Measurements from ENCODE around the gene ZNF580.
A peak's percentile ranks its signal among the peaks of the same experiment; 100 is the strongest.

ZNF580 gene

DNA sequence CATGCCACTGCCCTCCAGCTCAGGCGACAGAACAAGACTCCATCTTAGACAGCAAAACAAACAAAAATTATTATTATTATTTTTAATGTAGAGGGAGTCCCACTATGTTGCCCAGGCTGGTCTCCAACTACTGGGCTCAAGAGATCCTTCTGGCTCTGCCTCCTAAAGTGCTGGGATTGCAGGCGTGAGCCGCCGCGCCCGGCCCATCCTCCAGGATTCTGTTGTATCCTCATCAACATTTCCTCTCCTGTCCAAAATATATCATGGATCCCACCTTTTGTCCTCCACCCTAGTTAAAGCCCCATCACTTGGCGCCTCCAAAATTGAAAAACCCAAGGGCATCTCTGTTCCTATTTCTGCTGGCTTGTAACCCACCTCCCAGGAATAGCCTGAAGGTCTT is 17.7 kb upstream of the ZNF580 start:
- DNase-seq (ENCODE audit: low read depth in 2 of 2): no peak

DNA sequence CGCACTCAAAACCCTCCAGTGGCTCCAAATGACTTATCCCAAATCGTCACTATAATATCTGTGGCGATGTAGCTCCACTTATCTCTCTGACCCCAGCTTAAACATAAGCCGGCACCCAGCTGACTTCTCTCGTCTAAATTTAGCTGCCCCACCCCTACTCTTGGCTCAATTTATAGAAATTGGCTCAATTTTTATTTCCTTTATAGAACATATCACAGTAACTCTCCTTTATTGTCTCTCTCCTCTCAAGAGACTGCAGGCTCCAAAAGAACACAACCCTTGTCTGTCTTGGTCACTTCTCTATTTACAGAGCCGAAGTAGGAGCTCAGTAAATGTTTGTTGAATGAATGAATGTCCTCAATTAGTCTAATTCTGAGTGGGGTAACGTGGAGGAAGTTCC is 17.2 kb upstream of the ZNF580 start:
- DNase-seq (ENCODE audit: low read depth in 2 of 2): no peak

DNA sequence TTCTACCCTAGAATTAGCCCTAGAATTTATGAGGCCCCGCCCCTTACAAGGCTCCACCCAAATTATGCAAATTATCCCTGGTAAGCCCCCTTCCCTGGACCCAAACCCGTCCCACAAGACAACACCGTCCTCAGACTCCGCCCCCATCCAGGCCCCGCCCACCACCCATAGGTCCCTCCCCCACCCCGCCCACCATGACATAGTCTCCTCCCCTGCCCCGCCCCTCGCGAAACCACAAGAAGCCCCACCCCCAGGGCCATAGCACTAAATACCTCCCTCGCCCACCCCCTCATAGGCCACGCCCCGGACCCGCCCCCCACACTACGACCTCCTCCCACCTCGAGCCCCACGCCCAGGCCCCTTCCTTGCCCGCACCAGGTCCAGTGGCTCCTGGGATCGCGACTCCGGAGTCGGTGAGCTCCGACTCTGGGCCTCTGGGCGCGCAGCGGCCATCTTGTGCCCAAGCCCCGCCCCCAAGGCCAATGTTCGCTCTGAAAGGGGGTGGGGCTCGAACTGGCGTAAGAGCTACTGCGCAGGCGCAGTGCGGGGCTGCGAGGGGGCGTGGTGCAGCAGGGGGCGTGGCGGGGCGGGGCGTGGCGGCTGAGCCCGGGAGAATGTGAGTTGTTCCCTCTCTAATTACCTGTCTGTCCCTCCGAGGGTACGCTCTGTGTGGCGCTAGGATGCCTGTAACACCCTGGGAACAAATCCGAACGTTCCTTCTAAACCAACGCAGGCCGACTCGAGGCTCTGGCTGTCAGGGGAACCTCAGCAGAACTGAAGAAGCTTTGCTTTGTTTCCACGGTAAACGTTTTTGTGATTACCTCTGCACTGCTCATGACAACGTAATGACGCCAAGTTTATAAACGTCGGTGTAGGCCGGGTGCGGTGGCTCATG is 16.4 kb upstream of the ZNF580 start, which contains the start of gene ZNF784:
TSS of gene ZNF784 (minus strand) at position 458 of the 895 bp plus-strand sequence. CDS start at position 453, 5 bp downstream.
- DNase-seq (ENCODE audit: low read depth in 2 of 2): peak; percentile 86 to 92

DNA sequence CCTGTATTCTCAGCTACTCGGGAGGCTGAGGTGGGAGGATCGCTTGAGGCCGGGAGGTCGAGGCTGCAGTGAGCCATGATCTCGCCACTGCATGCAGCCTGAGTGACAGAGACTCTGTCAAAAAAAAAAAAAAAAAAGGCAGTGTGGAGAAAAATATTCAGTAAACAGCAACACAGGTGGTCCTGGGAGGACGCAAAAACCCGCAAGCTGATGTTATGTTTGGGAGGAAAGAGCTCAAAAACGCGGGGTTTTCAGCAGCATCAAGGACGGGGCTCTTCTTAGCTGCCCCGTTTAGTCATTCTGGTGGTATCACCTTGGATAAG is 15.8 kb upstream of the ZNF580 start:
- DNase-seq (ENCODE audit: low read depth in 2 of 2): no peak

DNA sequence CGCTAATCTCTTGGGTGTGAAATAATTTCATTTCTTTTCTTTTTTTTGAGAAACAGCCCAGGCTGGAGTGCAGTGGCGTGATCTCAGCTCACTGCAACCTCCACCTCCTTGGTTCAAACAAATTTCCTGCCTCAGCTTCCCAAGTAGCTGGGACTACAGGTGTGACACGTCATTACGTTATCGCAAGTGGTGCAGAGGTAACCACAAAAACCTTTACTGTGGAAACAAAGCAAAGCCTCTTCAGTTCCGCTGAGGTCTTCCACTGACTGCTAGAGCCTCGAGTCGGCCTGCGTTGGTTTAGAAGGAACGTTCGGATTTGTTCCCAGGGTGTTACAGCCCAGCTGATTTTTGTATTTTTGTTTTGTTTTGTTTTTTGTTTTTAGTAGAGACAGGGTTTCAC is 14.5 kb upstream of the ZNF580 start:
- DNase-seq (ENCODE audit: low read depth in 2 of 2): no peak

DNA sequence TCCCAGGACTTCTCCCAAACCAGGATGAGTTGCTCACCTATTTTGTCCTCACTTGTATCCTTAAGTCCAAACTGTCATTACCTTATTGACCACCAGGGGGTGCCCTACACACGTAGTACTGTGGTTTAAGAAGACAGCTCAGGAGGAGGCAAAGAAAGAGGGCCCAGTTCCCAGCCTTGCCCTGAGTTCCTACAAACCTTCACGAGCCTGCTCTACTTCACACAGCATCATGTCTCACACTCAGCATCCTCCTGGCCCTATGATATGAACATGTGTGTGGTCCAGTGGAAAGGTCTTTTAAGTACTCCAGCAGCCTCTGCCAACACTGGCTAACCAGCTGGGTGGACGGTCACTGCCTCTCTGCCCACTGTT is 8.4 kb upstream of the ZNF580 start:
- DNase-seq (ENCODE audit: low read depth in 2 of 2): peak; percentile 59 to 81

DNA sequence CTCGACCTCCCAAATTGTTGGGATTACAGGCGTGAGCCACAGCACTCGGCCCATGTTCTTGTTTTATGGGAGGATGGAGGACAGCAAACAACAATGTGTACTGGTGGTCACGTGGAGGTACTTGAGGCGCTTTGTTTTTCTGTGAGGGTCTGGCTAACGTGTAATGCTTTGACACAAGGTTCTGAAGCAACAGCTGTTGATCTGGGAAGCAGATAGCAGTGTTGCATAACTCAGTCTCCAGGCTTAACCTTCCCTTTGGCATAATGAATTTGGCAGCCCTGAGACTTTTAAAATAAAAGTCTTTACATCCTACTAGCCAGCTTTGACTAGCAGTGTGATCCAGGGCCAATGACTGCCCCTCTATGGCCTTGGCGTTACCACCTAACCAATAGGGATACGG is 6.9 kb upstream of the ZNF580 start:
- DNase-seq (ENCODE audit: low read depth in 2 of 2): no peak

DNA sequence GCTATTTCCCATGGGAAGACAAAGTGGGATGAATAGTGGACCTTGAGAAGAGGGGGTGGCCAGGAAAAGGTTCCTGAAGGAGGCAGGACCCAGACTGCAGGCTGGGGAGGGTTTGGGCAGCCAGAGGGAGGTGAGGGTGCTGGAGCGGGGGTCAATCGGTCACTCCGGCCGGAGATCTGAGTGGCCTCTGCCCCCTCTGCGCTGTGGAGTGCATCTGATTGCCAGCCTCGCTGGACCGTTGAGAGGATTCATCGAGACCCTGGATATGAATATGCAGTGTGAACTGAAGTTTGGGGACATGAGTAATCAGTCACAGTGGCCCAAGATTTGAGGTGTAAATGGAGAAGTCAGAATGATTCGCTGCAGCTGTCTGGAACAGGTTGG is 5.5 kb upstream of the ZNF580 start:
- DNase-seq (ENCODE audit: low read depth in 2 of 2): no peak

DNA sequence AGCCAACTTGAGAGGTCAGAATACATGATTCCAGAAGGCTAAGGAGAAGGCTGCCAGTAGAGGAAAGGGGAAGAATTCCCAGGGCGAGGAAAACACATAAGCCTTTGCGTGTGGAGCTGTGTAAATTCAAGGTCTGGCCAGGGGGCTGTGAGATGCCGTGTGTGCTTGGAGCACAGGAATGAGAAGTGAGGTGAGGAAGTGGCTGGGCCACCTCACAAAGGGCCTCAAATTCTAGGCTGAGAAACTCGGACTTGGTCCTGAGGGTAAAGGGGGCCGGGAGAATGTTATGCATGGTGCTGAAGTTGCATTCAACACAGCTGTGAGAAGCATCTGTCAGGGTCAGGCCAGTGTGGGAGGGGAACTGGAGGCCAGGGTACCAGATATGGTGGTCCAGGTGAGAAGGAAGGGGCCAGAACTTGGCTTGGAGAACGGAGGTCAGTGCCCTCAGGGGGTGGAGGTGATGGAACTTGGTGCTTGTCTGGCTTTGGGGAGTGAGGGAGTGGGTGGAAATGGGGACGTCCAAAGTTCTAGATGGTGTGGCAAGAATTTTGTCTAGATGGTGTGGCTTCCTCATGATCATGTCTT is 4.9 kb upstream of the ZNF580 start:
- no peak for DNase-seq (ENCODE audit: low read depth in 2 of 2)

DNA sequence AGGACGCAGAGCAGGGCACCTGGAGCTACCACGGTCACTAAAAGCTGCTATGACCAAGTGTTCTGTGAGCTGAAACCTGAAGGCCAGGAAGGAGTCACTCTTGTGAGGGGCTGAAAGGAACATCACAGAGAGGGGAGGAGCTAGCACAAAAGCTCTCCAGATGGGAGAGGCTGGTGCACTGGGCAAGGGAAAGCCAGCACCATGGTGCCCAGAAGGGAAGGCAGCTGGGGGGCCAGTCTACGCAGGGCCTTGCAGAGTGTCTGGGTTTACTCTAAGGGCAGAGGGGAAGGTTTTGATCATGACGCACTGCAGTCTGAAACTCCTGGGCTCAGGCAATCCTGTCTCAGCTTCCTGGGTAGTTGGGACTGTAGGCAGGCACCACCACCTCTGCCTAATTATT is 4.1 kb upstream of the ZNF580 start:
- DNase-seq (ENCODE audit: low read depth in 2 of 2): no peak

DNA sequence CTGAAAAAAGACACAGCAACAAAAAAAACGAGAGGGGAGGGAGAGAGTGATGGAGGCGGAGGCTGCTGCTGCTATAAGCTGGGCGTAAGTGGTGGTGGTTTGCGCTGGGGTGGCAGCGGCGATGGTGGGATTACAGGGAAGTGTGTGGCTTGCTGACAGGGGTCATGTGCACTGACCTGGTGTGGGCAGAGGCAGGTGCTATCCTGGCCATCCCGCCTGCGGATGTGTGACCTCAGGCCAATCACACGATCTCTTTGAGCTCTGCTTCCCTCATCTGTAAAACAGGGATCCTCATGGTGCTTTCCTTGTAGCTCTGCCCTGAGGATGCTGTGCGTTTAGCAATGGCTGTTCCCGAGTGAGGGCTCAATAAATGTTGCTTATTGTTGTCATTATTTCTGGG is 3.3 kb upstream of the ZNF580 start:
- no peak for DNase-seq (ENCODE audit: low read depth in 2 of 2)

DNA sequence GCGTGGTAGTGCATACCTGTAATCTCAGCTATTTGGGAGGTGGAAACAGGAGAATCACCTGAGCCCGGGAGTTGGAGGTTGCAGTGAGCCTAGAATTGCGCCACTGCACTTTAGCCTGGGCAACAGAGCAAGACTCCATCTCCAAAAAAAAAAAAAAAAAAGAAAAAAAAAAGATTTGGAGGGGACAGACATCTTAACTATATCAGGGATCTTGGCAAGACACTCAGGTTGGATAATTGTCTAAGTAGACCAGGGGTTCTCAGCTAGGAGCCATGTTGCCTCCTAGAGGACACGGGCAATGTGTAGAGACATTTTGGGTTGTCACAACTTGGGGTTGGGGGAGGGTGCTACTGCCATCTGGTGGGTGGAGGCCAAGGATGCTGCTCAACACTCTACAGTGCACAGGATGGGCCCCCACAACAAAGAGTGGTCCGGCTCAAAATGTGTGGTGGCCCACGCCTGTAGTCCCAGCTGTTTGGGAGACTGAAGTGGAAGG is 1.9 kb upstream of the ZNF580 start:
- no peak for DNase-seq (ENCODE audit: low read depth in 2 of 2)

DNA sequence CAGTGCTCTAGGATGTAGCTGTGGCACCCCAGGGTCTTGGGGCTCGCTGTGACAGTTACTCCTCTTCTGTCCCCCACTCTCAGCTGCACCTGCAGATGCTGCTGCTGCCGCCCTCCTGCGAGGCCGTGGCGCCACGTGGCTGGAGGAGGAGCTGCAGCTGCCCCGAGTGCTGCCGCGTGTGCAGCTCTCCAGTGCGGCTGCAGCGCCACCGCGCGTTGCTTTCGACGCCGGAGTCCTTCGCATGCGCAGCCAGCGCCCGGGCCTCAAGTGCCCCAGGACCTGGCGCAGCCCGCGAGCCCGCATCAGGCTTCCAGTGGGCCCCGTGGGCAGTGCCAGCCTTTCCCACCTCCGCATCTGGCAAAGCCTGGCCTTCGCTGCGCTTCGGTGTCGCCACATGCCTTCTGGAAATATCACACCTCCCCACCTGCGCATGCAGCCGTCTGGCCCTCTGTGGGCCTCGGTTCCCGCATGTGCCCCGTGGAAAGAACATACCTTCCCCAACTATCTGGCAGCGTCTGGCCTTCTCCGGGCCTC is 692 bp upstream of the ZNF580 start:
- DNase-seq (ENCODE audit: low read depth in 2 of 2): no peak

DNA sequence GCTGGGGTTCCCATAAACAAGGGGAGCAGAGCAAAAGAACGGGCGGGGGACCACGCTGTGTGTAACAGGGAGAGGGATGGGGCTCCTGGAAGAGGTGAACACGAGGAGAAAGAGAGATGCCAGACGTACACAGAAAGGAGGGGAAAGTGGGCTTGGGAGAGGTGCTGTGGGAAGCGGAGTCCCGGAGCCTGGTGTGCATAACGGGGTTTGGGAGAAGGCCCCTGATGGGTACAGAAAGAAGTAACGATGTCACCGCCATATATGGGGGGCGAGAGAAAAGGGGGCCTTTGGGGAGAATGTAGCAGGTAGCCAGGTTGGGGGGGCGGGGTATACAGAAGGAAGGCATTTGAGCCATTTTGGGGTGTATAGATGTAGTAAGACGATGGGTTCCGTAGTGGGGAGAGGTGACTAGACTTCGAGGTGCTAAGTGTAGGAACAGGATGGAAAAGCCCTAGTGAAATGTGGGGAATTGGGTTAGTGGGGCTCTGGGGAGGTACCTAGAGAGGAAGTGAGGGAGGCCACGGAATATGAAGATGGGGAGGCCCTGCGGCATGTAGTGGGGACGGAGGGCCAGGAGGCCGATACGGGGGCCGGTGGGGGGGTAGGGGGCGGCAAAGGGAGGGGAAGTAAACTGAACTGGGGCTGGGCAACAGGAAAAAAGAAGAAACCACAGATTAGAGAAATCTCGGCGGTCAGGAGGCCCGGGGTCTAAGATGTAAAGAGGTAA is 787 bp downstream of the ZNF580 start:
- DNase-seq (ENCODE audit: low read depth in 2 of 2): no peak

DNA sequence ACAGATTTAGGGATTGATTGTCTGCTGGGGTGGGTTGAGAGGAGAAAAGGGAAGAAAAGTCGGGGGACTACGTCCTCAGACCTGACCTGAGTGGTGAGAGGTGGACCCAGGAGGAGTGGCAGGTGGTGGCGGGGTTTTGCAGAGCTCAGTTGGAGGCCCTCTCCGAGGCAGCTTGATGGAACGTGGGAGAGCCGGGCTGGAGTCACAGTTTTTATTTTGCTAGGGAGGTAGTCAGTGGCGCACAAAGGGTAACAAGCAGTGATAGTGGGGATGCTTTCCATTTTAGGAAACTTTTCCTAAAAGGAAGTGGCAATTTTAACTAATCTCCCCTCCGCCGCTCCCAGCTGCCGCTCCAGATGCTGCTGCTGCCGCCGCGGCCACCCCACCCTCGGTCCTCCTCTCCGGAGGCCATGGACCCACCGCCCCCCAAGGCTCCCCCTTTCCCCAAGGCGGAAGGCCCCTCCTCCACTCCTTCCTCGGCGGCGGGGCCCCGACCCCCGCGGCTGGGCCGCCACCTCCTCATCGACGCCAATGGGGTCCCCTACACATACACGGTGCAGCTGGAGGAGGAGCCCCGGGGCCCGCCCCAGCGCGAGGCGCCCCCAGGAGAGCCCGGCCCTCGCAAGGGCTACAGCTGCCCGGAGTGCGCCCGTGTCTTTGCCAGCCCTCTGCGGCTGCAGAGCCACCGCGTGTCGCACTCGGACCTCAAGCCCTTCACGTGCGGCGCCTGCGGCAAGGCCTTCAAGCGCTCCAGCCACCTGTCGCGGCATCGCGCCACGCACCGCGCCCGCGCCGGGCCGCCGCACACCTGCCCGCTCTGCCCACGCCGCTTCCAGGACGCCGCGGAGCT is 1.6 kb downstream of the ZNF580 start:
- no peak for DNase-seq (ENCODE audit: low read depth in 2 of 2)

DNA sequence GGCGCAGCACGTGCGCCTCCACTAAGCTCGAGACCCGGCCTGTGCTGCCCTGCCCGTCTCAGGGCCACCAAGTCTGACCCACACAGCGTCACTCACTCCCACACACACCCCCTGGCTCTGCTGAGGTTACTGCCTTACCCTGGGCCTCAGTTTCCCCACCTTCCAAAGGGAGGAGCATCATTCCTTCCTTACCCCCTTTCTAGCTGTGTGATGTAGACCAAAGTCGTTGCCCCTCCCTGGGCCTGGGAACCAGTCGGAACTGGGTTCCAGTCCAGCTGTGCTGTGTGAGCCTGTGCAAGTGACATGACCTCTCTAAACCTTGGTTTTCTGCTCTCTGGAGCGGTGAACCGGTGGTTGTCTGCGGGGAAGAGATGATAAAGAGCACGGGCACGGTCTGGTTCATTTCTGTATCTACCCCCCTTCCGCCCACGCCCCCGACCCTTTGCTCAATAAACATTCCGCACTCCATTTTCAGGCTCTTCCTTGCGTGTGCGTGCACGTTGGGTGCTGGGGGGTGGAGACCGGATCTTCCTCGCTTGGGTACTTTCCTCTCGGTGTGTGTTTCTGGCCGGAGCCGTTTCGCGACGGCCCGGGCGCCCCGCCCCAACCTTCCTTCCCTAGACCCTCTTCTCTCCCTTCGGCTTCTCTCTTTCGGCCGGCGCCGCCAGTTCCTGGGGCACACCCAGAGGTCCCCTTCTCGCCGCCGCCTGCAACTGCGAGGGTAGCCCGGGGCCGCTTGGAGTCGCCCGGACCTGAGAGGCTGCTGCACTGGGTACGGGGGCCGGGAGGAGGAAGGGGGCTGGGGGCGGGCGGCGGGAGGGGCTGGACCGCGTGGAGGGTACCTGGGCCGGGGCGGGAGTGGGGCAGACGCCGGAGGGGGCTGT is 2.4 kb downstream of the ZNF580 start, which contains the start of gene ZNF581:
TSS of gene ZNF581 (plus strand) at position 647 of the 884 bp plus-strand sequence. CDS start 923 bp downstream, outside the sequence.
- peak; percentile 54 to 55 for DNase-seq (ENCODE audit: low read depth in 2 of 2)

DNA sequence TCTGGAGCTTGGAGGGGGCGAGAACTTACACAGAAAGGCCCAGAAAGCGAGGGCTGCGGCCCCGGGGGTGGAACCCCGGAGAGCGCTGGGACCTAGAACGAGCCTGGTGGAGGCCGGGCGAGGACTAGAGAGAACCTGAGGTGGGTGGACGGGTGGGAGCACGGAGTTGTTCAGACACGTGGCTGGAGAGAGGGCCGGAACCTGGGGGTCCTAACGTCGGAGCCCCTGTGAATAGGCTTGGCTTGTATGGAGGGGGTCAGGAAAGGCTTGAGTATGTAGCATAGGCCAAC is 3.0 kb downstream of the ZNF580 start:
- DNase-seq (ENCODE audit: low read depth in 2 of 2): no peak

DNA sequence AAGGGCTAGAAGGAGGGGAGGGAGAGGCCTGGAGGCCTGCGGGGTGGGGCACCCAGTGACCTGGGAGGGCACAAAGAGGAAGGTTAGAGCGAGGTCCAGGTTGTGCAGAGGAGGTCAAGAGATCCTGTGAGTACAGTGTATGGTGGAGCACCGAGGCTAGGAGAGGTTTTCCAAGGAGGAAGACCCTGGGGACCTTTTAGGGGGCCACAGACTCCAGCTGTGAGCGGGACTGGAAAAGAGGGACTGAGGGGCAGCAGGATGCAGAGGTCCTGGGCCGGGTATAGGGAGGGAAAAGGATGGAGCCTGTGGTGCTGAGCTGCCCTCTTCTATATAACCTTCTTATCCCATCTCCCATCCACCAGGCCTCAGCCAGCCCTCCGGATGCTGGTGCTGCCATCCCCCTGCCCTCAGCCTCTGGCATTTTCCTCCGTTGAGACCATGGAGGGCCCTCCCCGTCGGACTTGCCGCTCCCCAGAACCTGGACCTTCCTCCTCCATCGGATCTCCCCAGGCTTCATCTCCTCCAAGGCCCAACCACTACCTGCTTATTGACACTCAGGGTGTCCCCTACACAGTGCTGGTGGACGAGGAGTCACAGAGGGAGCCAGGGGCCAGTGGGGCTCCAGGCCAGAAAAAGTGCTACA is 3.5 kb downstream of the ZNF580 start:
- DNase-seq (ENCODE audit: low read depth in 2 of 2): no peak

DNA sequence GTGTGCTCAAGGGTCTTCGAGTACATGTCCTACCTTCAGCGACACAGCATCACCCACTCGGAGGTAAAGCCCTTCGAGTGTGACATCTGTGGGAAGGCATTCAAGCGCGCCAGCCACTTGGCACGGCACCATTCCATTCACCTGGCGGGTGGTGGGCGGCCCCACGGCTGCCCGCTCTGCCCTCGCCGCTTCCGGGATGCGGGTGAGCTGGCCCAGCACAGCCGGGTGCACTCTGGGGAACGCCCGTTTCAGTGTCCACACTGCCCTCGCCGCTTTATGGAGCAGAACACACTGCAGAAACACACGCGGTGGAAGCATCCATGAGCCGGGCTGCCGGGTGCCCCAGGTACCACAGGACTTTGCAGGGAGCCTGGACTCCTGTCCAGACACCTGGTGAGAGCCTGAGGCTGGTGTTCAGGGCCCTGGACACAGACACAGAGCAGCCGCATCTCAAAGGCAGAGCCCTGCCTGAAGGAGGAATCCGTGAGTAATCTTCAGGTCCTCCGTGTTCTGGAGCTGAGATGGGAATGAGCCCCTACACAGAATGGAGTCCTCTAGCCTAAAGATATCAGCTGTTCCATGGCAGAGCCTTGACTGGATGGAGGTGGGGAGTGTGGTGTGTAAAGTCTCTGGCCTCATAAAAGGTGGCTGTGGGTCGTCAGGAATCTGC is 4.2 kb downstream of the ZNF580 start:
- DNase-seq (ENCODE audit: low read depth in 2 of 2): no peak

DNA sequence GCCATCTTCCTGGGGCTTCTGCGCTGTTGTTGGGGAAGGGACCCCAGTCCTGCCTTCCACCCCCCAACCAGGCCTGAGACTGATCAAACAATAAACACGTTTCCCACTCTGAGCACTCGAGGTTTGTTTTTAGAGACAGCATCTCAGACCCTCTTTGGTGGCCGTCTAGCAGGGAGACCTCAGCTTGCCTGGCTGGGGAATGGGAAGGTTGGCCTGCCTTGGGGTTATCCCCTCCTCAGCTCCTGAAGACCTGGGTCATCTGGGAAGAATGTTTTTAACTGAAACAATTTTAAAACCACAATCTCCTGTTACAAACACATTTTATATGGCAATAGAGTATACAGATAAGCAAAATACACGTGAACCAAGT is 4.7 kb downstream of the ZNF580 start:
- DNase-seq (ENCODE audit: low read depth in 2 of 2): no peak
